Measurements from ENCODE around the gene PRRX2.

PRRX2 gene

GRCh38 chr9:129635099-129636065, 30.1 kb upstream of the PRRX2 start:
- in situ Hi-C loops (cut with MboI; ENCODE audit: low sequenced_read_pairs) = loop anchor here (10.0 kb wide), 1 partner anchor 149 kb away; no protein-coding TSS in a partner anchor

- in situ Hi-C loops (cut with MboI; ENCODE audit: low sequenced_read_pairs) = loop anchor here (10.0 kb wide), 1 partner anchor 148 kb away; no protein-coding TSS in a partner anchor
Measured at GRCh38 chr9:129636343-129636742, 29.1 kb upstream of the PRRX2 start.

DNA sequence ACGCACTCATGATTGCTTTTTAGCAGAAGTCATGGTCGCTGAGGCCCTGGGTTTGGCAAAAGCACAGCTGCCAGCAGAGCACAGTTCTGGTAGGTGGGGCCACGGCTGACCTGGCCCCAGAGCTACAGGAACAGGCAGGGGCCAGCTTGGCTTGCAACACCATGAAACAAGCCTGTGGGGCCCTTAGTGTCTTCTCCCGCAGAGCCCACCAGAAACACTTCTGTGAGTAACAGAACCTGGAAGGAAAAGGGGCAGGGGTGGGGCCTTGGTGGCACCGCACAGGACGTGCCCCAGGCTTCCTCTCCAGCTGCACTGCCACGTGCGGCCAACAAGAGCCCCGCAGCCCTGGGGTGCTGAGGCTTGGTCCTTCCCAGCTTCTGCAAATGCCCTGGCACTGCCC, 28.3 kb upstream of the PRRX2 start:
- in situ Hi-C loops (cut with MboI; ENCODE audit: low sequenced_read_pairs) = loop anchor here (10.0 kb wide), 1 partner anchor 148 kb away; no protein-coding TSS in a partner anchor

DNA sequence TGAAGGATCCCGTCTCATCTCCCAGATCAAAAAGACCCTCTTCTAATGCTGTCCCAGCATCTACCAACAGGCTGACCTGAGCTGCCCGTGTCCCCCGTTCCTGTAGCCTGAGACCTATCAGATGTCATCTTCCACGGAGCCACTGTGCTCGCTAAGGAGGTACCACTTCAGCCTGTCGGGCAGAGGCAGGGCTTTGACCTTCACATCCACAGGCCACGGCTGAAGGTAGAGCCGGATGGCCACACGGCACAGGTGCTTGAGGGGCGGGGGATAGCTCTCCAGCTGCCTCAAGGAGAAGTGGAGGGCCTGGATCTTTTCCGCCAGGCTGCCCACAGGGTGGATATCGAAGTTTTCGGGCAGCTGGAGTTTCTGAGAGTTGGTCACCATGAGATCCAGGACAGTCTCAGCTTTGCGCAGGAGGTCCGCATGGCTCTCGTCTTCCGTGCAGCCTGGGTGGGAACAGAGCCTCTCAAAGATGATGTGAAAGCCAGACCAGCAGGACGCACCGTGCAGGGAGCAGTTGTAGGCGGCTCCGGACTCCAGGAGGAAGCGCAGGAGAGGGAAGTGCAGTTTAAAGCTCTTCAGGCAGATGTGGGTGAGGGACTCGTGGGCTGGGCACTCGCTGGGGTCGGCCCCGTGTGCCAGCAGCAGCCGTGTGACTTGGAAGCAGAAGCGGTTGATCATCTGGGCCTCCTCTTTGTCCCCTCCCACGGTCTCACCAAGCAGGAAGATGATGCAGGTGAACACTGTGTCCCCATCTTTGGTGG, 27.6 kb upstream of the PRRX2 start:
- in situ Hi-C loops (cut with MboI; ENCODE audit: low sequenced_read_pairs) = loop anchor here (10.0 kb wide), 1 partner anchor 147 kb away; no protein-coding TSS in a partner anchor

- in situ Hi-C loops (cut with MboI; ENCODE audit: low sequenced_read_pairs) = loop anchor here (10.0 kb wide), 1 partner anchor 146 kb away; no protein-coding TSS in a partner anchor
Measured at GRCh38 chr9:129639034-129639630, 26.3 kb upstream of the PRRX2 start.

DNA sequence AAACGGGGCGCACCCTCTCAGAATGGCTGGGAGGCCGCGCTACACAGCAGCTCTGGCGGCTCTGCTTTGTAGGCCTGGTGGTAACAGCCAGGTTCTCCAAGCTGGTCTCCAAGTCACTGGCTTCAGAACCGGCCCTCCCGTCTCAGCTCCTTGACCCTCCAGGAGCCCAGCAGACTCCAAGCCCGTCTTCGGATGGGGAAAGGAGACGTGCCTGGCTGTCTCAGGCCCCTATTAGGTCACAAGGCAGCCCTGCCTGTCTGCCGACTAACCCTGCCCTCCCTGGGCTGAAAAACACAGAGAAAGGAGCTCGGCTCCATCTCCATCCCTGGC, 25.7 kb upstream of the PRRX2 start:
- in situ Hi-C loops (cut with MboI; ENCODE audit: low sequenced_read_pairs) = loop anchor here (10.0 kb wide), 1 partner anchor 145 kb away; no protein-coding TSS in a partner anchor

GRCh38 chr9:129640086-129640870, 25.2 kb upstream of the PRRX2 start:
- in situ Hi-C loops (cut with MboI; ENCODE audit: low sequenced_read_pairs) = no loop called here

DNA sequence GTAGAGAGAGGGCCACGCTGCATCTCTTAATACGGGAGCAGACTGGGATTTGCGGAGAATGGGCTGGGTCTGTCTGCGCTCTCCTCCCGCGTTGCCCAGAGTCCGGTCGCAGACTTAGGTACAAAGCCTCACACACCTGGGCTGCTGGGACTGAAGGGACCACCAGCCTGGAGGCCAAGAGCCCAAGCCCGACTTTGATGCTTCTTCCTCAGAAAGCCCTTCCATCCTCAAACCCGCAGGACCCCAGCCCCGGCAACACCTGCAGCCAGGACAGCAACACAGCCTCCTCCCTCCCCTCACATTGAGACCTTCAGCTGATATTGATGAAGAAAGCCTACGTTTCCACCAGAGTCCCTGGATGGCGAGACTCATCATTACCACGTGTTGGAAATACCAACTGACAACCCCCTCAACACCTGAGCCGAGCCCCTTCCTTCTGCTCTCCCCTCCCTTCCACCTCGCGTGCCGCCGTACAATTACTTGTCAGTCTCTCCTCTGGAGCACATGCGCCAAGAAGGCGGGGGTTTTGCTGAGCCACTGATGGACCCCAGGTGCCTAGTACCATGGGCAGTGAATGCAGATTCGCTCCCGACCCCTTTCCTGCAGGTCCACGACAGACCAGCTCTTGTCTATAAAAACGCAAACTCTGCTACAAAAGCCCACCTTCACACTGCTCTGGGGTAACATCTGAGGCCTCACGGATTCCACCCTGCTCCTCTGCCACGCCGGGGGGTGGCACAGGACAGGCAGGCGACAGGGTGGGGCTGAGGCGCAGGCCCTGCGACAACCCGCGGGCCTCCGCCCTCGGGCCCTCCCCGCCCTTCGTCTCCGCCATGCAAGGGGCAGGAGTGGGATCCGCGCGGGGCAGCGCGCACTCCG, 24.3 kb upstream of the PRRX2 start:
- in situ Hi-C loops (cut with MboI; ENCODE audit: low sequenced_read_pairs) = no loop called here

DNA sequence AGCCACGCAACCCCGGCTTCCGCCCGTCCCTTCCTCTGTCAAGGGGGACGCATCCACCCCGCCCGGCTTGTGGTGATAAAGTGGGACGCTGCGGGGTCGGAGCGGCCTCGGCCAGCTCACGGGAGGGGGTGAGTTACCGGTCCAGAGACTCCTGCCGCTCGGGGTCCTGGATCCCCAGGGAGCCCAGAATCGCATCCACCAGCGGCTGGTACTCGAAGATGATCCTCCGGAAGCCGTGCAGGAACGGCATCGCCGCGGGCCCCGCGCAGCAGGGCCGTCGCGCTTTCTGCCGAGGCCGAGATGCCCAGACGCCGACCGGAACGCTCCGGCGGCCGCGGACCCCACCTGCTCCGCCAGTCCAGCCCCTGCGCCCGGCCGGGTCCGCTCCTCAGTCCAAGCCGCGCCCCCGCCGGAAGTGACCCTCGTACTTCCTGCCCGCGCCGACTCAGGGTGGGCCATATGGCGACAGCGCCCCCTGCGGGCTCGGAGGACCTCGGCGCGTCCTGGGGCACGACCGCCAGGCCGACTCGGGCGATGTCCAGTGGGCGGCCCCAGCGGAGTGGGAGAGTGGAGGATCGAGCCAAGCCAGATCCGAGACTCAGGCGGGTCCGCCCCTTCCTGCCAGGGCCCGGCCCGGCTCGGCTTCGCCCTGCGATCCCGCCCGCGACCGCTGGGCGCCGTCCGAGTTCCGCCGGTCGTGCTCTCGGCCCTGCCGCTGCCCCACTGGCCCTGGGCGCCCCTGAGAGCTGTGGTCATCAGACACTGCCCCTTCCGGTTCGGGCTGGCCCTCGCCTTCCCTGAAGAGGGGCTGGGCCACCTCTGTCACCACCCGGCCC, 23.5 kb upstream of the PRRX2 start, which contains the start of gene ASB6:
TSS of gene ASB6 (minus strand) at position 402 of the 836 bp plus-strand sequence. CDS start at position 250, 152 bp downstream.
- in situ Hi-C loops (cut with MboI; ENCODE audit: low sequenced_read_pairs) = no loop called here

DNA sequence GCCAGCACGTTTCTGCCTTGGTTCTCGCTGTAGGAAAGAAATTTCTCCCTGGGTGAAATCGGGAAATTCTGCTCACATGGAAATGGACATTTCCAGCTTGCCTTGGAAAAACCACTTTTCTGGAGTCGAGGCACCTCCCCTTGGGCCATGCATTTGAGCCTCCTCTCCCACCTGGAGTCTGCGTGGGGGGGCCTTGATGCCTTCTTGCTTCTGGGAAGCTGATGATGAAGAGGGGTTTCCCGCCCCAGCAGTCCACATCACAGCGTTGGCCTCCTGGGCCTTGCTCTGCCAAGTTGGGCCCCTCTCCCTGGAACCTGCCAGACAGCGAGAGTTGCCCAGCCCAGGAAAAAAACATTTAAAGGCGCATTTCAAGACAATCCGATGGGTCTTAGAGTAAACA, 21.7 kb upstream of the PRRX2 start:
- in situ Hi-C loops (cut with MboI; ENCODE audit: low sequenced_read_pairs) = no loop called here

DNA sequence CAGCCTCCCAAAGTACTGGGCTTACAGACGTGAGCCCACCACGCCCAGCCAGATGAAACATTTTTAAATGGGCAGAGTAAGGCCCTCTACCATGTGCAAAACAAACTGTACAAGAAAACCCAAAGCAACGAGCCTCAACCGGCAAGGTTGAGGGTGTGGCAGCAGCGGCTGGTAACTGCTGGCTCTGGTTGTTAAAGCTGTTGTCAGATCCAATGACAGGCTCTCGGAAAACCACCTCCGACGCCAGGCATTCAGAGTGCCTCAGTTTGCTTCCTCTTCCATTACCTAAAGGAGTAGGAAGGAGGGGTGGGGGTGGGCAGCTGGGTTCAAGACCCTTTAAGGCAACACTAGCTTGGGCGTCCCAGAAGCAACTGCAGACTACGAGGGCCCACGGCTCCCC, 21.1 kb upstream of the PRRX2 start:
- in situ Hi-C loops (cut with MboI; ENCODE audit: low sequenced_read_pairs) = no loop called here

GRCh38 chr9:129644902-129645301, 20.5 kb upstream of the PRRX2 start:
- in situ Hi-C loops (cut with MboI; ENCODE audit: low sequenced_read_pairs) = no loop called here

GRCh38 chr9:129646252-129646651, 19.2 kb upstream of the PRRX2 start:
- in situ Hi-C loops (cut with MboI; ENCODE audit: low sequenced_read_pairs) = no loop called here

GRCh38 chr9:129646654-129647053, 18.8 kb upstream of the PRRX2 start:
- in situ Hi-C loops (cut with MboI; ENCODE audit: low sequenced_read_pairs) = no loop called here

DNA sequence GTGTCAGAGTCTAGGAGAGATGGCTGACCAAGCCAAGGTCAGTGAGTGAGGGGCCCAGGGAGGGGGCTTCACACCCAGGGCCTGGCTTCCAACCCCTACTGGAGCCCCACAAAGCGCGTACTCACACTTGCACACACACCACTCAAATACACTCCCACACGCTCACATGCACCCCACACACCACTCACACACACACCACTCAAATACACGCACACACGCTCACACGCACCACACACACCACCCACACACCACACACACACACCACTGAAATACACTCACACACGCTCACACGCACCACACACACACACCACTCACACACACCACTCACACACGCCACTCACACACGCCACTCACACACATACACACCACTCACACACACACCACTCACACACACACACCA, 17.8 kb upstream of the PRRX2 start:
- in situ Hi-C loops (cut with MboI; ENCODE audit: low sequenced_read_pairs) = no loop called here

- in situ Hi-C loops (cut with MboI; ENCODE audit: low sequenced_read_pairs) = no loop called here
Measured at GRCh38 chr9:129648092-129648763, 17.2 kb upstream of the PRRX2 start.

GRCh38 chr9:129648764-129649115, 16.7 kb upstream of the PRRX2 start:
- in situ Hi-C loops (cut with MboI; ENCODE audit: low sequenced_read_pairs) = no loop called here

Measured in HL-60/S4 treated with phorbol 12-myristate 13-acetate at 8.2 ng/mL for 4 days and 3 days (cell line).